Peyer's patch (tissue), 4 donors: ENCODE results near the gene OSTM1.

Source experiments
- POLR2A ChIP-seq, 2 donors: fragments of 450-650 bp; IDR thresholded peaks; one replicate each; pipeline ENCODE4 v1.5.1; 2017; ENCODE audit warnings: antibody characterized with exemption in 2 of 2, mild to moderate bottlenecking in 2 of 2, moderate library complexity in 2 of 2
- TF ChIP-seq, protein P1 (sequence below), 6 experiments: fragments of 450-650 bp in 4 of 6; fragments of 200-600 bp in 2 of 6; sonication (generic) in 1 of 6; IDR thresholded peaks; one replicate each; pipeline ENCODE4 v1.5.1; 2017 to 2019; ENCODE audit warnings: antibody characterized with exemption in 6 of 6, mild to moderate bottlenecking in 3 of 6, moderate library complexity in 1 of 6

DNA sequence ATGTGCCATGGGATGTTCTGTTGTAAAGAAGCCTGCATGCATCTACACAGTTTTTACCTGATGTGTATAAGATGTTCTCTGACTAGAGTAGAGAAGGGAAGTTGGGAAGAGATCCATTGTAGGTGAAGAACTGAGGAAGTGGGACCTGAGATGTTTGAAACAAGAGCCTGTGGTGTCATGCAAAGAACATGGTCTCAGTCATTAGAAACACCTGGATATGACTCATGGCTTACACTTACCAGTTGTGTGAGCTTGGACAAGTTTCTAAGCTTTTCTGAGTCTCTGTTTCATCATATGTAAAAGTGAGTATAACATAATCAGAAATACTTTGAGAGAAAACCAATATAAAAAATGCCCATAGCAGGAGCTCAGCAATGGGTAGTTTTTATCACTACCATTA lies 64.6 kb downstream of the OSTM1 start:
- TF ChIP-seq, protein P1, sequence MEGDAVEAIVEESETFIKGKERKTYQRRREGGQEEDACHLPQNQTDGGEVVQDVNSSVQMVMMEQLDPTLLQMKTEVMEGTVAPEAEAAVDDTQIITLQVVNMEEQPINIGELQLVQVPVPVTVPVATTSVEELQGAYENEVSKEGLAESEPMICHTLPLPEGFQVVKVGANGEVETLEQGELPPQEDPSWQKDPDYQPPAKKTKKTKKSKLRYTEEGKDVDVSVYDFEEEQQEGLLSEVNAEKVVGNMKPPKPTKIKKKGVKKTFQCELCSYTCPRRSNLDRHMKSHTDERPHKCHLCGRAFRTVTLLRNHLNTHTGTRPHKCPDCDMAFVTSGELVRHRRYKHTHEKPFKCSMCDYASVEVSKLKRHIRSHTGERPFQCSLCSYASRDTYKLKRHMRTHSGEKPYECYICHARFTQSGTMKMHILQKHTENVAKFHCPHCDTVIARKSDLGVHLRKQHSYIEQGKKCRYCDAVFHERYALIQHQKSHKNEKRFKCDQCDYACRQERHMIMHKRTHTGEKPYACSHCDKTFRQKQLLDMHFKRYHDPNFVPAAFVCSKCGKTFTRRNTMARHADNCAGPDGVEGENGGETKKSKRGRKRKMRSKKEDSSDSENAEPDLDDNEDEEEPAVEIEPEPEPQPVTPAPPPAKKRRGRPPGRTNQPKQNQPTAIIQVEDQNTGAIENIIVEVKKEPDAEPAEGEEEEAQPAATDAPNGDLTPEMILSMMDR (IDR thresholded peaks at IDR 0.05): no peak
- TF ChIP-seq POLR2A (IDR thresholded peaks at IDR 0.05): no peak
